ENCODE measurements around the gene OR8B12. TPM values are rescaled to one million over a fixed set of nuclear protein-coding genes. Genes with fewer than 3 reads are reported as not detected.

The OR8B12 gene
- total RNA-seq, 2 donors from 2014 or later, result not detected

GRCh38 chr11:124499711-124500110, 43.7 kb downstream of the OR8B12 start:
- ATAC-seq (no peak), DNase-seq (no peak)
- H3K27me3 ChIP-seq, result no peaks in the 10 kb centered on the region
- intact Hi-C loops (cut with DNase I), result no loop called here
- 70 to 72% methylated on average over 8 of the region's 8 CpGs for whole genome bisulfite sequencing, 2 donors
- no peak overlapping the region for H3K4me3 ChIP-seq
- TF ChIP-seq CTCF (IDR thresholded peaks at IDR 0.05) (no peak), POLR2A (IDR thresholded peaks at IDR 0.05) (no peak)
- H3K9me3 ChIP-seq, result no peaks in the 10 kb centered on the region
- no peaks in the 10 kb centered on the region for H3K4me1 ChIP-seq
- H3K36me3 ChIP-seq (replicated peaks in 1 of 2; ENCODE audit: insufficient read depth in 1 of 2, low read depth in 2 of 2), result no peaks in the 10 kb centered on the region
- H3K27ac ChIP-seq, result no peak overlapping the region

GRCh38 chr11:124493016-124493655, 50.3 kb downstream of the OR8B12 start:
- no peak overlapping the region for H3K27ac ChIP-seq
- 76 to 79% methylated on average over 4 of the region's 4 CpGs for WGBS, 2 donors
- H3K4me3 ChIP-seq, result no peak overlapping the region
- no peaks in the 10 kb centered on the region for H3K9me3 ChIP-seq
- intact Hi-C loops (cut with DNase I), result no loop called here
- no peaks in the 10 kb centered on the region for H3K36me3 ChIP-seq (replicated peaks in 1 of 2; ENCODE audit: insufficient read depth in 1 of 2, low read depth in 2 of 2)
- H3K4me1 ChIP-seq, result no peaks in the 10 kb centered on the region
- H3K27me3 ChIP-seq, result no peaks in the 10 kb centered on the region
- TF ChIP-seq CTCF (IDR thresholded peaks at IDR 0.05), result no peak
- no peak for TF ChIP-seq POLR2A (IDR thresholded peaks at IDR 0.05)
- DNase-seq (no peak), ATAC-seq (no peak)

Small RNAs within 50 kb of the gene (small RNA-seq; reads per million reads assigned to genes)
- not detected for gene OR8A3P

Other genes with a start within 250 kb of the OR8B12 start
- not detected for gene OR8D1, start 229.7 kb downstream of the OR8B12 start, total RNA-seq
- not detected for gene OR8D2, start 223.5 kb downstream of the OR8B12 start, total RNA-seq
- not detected for gene OR8B2, start 159.2 kb downstream of the OR8B12 start, total RNA-seq
- not detected for gene OR8B3, start 144.6 kb downstream of the OR8B12 start, total RNA-seq
- gene OR8B4, start 118.8 kb downstream of the OR8B12 start, total RNA-seq, result not detected
- gene OR8B8, start 98.0 kb downstream of the OR8B12 start, total RNA-seq, result not detected
- not detected for gene OR8A1, start 26.3 kb upstream of the OR8B12 start, total RNA-seq
- not detected for gene PANX3, start 67.8 kb upstream of the OR8B12 start, total RNA-seq
- 10 to 100 TPM; 18.9 to 23.4 TPM for gene TBRG1, start 79.2 kb upstream of the OR8B12 start, total RNA-seq
- gene SIAE, start 130.1 kb upstream of the OR8B12 start, total RNA-seq, result 10 to 100 TPM in 1 of 2 donors, 1 to 10 TPM in 1; 9.6 to 11.9 TPM
- gene SPA17, start 130.2 kb upstream of the OR8B12 start, total RNA-seq, result 1 to 10 TPM; 1.3 to 2.6 TPM
- gene NRGN, start 196.3 kb upstream of the OR8B12 start, total RNA-seq, result not detected
- 1 to 10 TPM in 1 of 2 donors, not detected in 1; 7.0 TPM for gene VSIG2, start 208.6 kb upstream of the OR8B12 start, total RNA-seq
- gene ESAM, start 218.6 kb upstream of the OR8B12 start, total RNA-seq, result 10 to 100 TPM; 11.7 to 20.8 TPM

Data from body of pancreas (tissue), 4 donors.